ENCODE data around the gene ERP27.

GRCh38 chr12:14963520-14963919 is 25.2 kb upstream of the ERP27 start:
- TF ChIP-seq NPAS2 (CRISPR knock-in tag; IDR thresholded peaks at IDR 0.05; ENCODE audit: borderline replicate concordance) (no peak), CTCF (IDR thresholded peaks at IDR 0.05) (no peak), MAFK (IDR thresholded peaks at IDR 0.05; ENCODE audit: partially characterized antibody) (no peak), EP300 (IDR thresholded peaks at IDR 0.05) (no peak), CBX8 (IDR thresholded peaks at IDR 0.05) (no peak), KDM5A (IDR thresholded peaks at IDR 0.05) (no peak), BHLHE40 (IDR thresholded peaks at IDR 0.05; ENCODE audit: low read depth, low read length) (no peak), MAZ (IDR thresholded peaks at IDR 0.05; ENCODE audit: borderline replicate concordance, low read depth, low read length) (no peak), CEBPB (IDR thresholded peaks at IDR 0.05) (no peak), CHD2 (IDR thresholded peaks at IDR 0.05; ENCODE audit: low read length, partially characterized antibody) (no peak), TP53 (CRISPR knock-in tag; IDR thresholded peaks at IDR 0.05) (no peak), HOXB5 (CRISPR knock-in tag; IDR thresholded peaks at IDR 0.05) (no peak)

Measured in A549 (cell line).